Calu3 (cell line): ENCODE data around the gene SMARCE1. TPM values are rescaled to one million over a fixed set of nuclear protein-coding genes. Genes with fewer than 3 reads are reported as not detected.

Experiments used
- BruUV-seq: library from RNA; stranded (reverse); fragments of 400-500 nt; replicated peaks from 2 replicates; lab custom pipeline; 2021; lab: Mats Ljungman, UMichigan
- CTCF ChIA-PET: fragments of 300-600 bp; sonication (Branson Sonifier 250); formaldehyde crosslinking; loops from one replicate; lab custom pipeline; 2022; ENCODE audit warnings: antibody characterized with exemption; lab: Charles Lee
- DNase-seq: peaks from one replicate; pipeline ENCODE4 v3.0.0; 2022
- H3K27ac Mint-ChIP-seq: one replicate; pipeline ENCODE4 v1.8.0; 2022; ENCODE audit warnings: mixed read lengths; ENCODE audit not compliant: unreplicated experiment
- H3K27me3 Mint-ChIP-seq: one replicate; pipeline ENCODE4 v1.8.0; 2022; ENCODE audit warnings: mixed read lengths; ENCODE audit not compliant: unreplicated experiment
- H3K36me3 Mint-ChIP-seq: one replicate; pipeline ENCODE4 v1.8.0; 2022; ENCODE audit warnings: mild to moderate bottlenecking, moderate library complexity, mixed read lengths; ENCODE audit not compliant: insufficient read depth, unreplicated experiment
- H3K4me1 Mint-ChIP-seq: one replicate; pipeline ENCODE4 v1.8.0; 2022; ENCODE audit warnings: mild to moderate bottlenecking, low read depth, mixed read lengths; ENCODE audit not compliant: unreplicated experiment
- H3K4me3 Mint-ChIP-seq: one replicate; pipeline ENCODE4 v1.8.0; 2022; ENCODE audit warnings: mild to moderate bottlenecking, low read depth, moderate library complexity, mixed read lengths; ENCODE audit not compliant: unreplicated experiment
- H3K9me3 Mint-ChIP-seq: one replicate; pipeline ENCODE4 v1.8.0; 2022; ENCODE audit warnings: low read depth, mixed read lengths; ENCODE audit not compliant: unreplicated experiment
- intact Hi-C: fragments of 100-400 bp; cut with micrococcal nuclease; formaldehyde crosslinking; loops from one replicate; pipeline ENCODE4 v1.10.0; 2022; ENCODE audit not compliant: unreplicated experiment
- total RNA-seq: library from RNA; stranded (reverse); gene quantifications from 2 replicates; pipeline ENCODE4 v1.2.3, GENCODE V29; 2022
- TF ChIP-seq, protein P1 (sequence below): fragments of 200-600 bp; IDR thresholded peaks from one replicate; pipeline ENCODE4 v1.8.0; 2022; ENCODE audit warnings: antibody characterized with exemption; ENCODE audit not compliant: unreplicated experiment

Gene SMARCE1
- total RNA-seq, 1 experiment from 2014 or later: 768 TPM

GRCh38 chr17:40625311-40625710 is 22.3 kb downstream of the SMARCE1 start:
- TF ChIP-seq, protein P1, sequence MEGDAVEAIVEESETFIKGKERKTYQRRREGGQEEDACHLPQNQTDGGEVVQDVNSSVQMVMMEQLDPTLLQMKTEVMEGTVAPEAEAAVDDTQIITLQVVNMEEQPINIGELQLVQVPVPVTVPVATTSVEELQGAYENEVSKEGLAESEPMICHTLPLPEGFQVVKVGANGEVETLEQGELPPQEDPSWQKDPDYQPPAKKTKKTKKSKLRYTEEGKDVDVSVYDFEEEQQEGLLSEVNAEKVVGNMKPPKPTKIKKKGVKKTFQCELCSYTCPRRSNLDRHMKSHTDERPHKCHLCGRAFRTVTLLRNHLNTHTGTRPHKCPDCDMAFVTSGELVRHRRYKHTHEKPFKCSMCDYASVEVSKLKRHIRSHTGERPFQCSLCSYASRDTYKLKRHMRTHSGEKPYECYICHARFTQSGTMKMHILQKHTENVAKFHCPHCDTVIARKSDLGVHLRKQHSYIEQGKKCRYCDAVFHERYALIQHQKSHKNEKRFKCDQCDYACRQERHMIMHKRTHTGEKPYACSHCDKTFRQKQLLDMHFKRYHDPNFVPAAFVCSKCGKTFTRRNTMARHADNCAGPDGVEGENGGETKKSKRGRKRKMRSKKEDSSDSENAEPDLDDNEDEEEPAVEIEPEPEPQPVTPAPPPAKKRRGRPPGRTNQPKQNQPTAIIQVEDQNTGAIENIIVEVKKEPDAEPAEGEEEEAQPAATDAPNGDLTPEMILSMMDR: no peak
- peaks cover 31% of the 10 kb centered on the region for H3K27me3 Mint-ChIP-seq
- DNase-seq: peak; percentile 4
- H3K36me3 Mint-ChIP-seq: peaks cover 46% of the 10 kb centered on the region
- H3K27ac Mint-ChIP-seq: peak overlapping the region; percentile 6
- no peak overlapping the region for H3K4me3 Mint-ChIP-seq
- BruUV-seq: no TSS peak
- CTCF ChIA-PET: interaction anchor here (0.8 to 12.5 kb wide), 20 partner anchors 9 to 1040 kb away, joined by 3 to 262 read pairs (median 3); partner anchors contain the start of genes IGFBP4, KRT222, KRT25 and SMARCE1
- H3K9me3 Mint-ChIP-seq: no peaks in the 10 kb centered on the region
- peaks cover 3% of the 10 kb centered on the region for H3K4me1 Mint-ChIP-seq
- intact Hi-C loops: no loop called here

- intact Hi-C loops: no loop called here
- DNase-seq: peak; percentile 11
- TF ChIP-seq, protein P1: no peak
- H3K36me3 Mint-ChIP-seq: peaks cover 33% of the 10 kb centered on the region
- CTCF ChIA-PET: interaction anchor here (0.6 to 12.5 kb wide), 11 partner anchors 8 to 714 kb away, joined by 3 to 262 read pairs (median 4); partner anchors contain the start of genes KRT24 and SMARCE1
- H3K27me3 Mint-ChIP-seq: peaks cover 48% of the 10 kb centered on the region
- BruUV-seq: no TSS peak
- H3K9me3 Mint-ChIP-seq: no peaks in the 10 kb centered on the region
- no peak overlapping the region for H3K4me3 Mint-ChIP-seq
- no peak overlapping the region for H3K27ac Mint-ChIP-seq
- H3K4me1 Mint-ChIP-seq: peaks cover 10% of the 10 kb centered on the region
These were observed 24.0 kb downstream of the SMARCE1 start for GRCh38 chr17:40623419-40624210.

DNA sequence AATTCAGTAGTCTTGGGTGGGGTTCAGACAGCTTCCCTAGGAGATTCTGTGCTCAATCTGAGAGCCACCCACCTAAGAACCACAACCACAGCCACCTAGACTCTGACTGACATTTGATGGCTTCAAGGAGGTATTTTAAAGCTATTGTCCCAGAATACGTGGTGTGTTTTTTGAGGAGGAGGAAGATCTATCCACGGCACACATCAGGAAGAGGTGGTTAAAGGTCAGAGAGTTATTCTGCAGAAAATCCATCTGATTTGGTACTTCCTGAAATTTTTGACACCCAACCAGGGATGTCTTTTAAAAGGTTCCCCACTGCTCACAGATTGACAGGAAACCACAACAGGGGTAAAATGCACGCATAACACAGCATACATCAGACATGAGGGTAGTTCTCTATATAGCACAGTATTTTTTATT is 25.1 kb downstream of the SMARCE1 start:
- intact Hi-C loops: no loop called here
- no peak overlapping the region for H3K27ac Mint-ChIP-seq
- BruUV-seq: no TSS peak
- peaks cover 22% of the 10 kb centered on the region for H3K36me3 Mint-ChIP-seq
- peaks cover 14% of the 10 kb centered on the region for H3K4me1 Mint-ChIP-seq
- no peaks in the 10 kb centered on the region for H3K9me3 Mint-ChIP-seq
- H3K27me3 Mint-ChIP-seq: peaks cover 56% of the 10 kb centered on the region
- H3K4me3 Mint-ChIP-seq: no peak overlapping the region
- CTCF ChIA-PET: interaction anchor here (0.6 to 9.3 kb wide), 8 partner anchors 30 to 181 kb away, joined by 3 to 148 read pairs (median 9); partner anchors contain the start of gene KRT28
- peak; percentile 3 for DNase-seq
- TF ChIP-seq, protein P1: no peak

- intact Hi-C loops: loop anchor here (2.0 kb wide), 1 partner anchor 229 kb away; no protein-coding TSS in a partner anchor
- CTCF ChIA-PET: interaction anchor here (0.8 to 9.3 kb wide), 11 partner anchors 12 to 182 kb away, joined by 3 to 148 read pairs (median 24); partner anchors contain the start of genes KRT28 and SMARCE1
- H3K27ac Mint-ChIP-seq: no peak overlapping the region
- H3K27me3 Mint-ChIP-seq: peaks cover 66% of the 10 kb centered on the region
- BruUV-seq: no TSS peak
- H3K4me1 Mint-ChIP-seq: peaks cover 15% of the 10 kb centered on the region
- no peaks in the 10 kb centered on the region for H3K9me3 Mint-ChIP-seq
- DNase-seq: peak; percentile 6
- H3K4me3 Mint-ChIP-seq: no peak overlapping the region
- TF ChIP-seq, protein P1: no peak
- peaks cover 13% of the 10 kb centered on the region for H3K36me3 Mint-ChIP-seq
These were observed 26.0 kb downstream of the SMARCE1 start for GRCh38 chr17:40621578-40621977.
